Stimulated activated CD4-positive, alpha-beta T cell treated with anti-CD3 and anti-CD28 coated beads, Interleukin-1b, Interleukin-23, amount 100 ng/mL, for 24 hours (primary cell): ENCODE data around the gene PRPSAP2.
"Not testable (repeated sequence)": the region's sequence is repeated elsewhere in the genome, so short reads cannot be mapped to it uniquely, and the experiment has no call there.

ENCODE experiments used
- DNase-seq, 4 experiments: peaks; one replicate each; pipeline ENCODE4 v3.0.0-alpha.2; 2020; ENCODE audit warnings: low read depth in 4 of 4, low spot score in 1 of 4

PRPSAP2 gene

GRCh38 chr17:18857864-18858566 lies at the start of gene PRPSAP2:
PRPSAP2 (plus strand) TSS chr17:18858131; CDS start chr17:18865834, 7,703 bp downstream.
- DNase-seq, result peak; percentile 89 to 95 (median 92)

- DNase-seq, result not testable (repeated sequence)
Measured at GRCh38 chr17:18815924-18816323, 42.0 kb upstream of the PRPSAP2 start.

GRCh38 chr17:18816489-18817371 lies 41.2 kb upstream of the PRPSAP2 start:
- peak in 3 of 4 experiments; percentile 11 to 23 (median 13) for DNase-seq

- not testable (repeated sequence) for DNase-seq
Measured at GRCh38 chr17:18821430-18821829, 36.5 kb upstream of the PRPSAP2 start.

GRCh38 chr17:18827613-18828012 lies 30.3 kb upstream of the PRPSAP2 start:
- DNase-seq, result not testable (repeated sequence)

- DNase-seq, result no peak
Measured at GRCh38 chr17:18848501-18848900, 9.4 kb upstream of the PRPSAP2 start.

GRCh38 chr17:18850679-18851078 lies 7.3 kb upstream of the PRPSAP2 start:
- no peak for DNase-seq

- DNase-seq, result no peak
Measured at GRCh38 chr17:18851201-18851600, 6.7 kb upstream of the PRPSAP2 start.

- DNase-seq, result no peak
Measured at GRCh38 chr17:18854956-18855355, 3.0 kb upstream of the PRPSAP2 start.

GRCh38 chr17:18855831-18856569 lies 1.9 kb upstream of the PRPSAP2 start:
- peak; percentile 56 to 83 (median 72) for DNase-seq

GRCh38 chr17:18856570-18856915 lies 1.4 kb upstream of the PRPSAP2 start:
- no peak for DNase-seq

- DNase-seq, result no peak
Measured at GRCh38 chr17:18858567-18859245, 775 bp downstream of the PRPSAP2 start.

GRCh38 chr17:18859256-18859655 lies 1.3 kb downstream of the PRPSAP2 start:
- DNase-seq, result no peak

GRCh38 chr17:18860161-18860972 lies 2.4 kb downstream of the PRPSAP2 start:
- DNase-seq, result no peak

GRCh38 chr17:18862011-18862410 lies 4.1 kb downstream of the PRPSAP2 start:
- no peak for DNase-seq

- DNase-seq, result not testable (repeated sequence)
Measured at GRCh38 chr17:18864996-18865395, 7.1 kb downstream of the PRPSAP2 start.

- no peak for DNase-seq
Measured at GRCh38 chr17:18866866-18867813, 9.2 kb downstream of the PRPSAP2 start.

- DNase-seq, result no peak
Measured at GRCh38 chr17:18877104-18877645, 19.2 kb downstream of the PRPSAP2 start.
